HAP-1 (cell line): ENCODE measurements around the gene COPE.

Experiments
- DNase-seq, 2 experiments: peaks; one replicate each; pipeline ENCODE4 v3.0.0-alpha.2; 2016 to 2020; ENCODE audit warnings: low spot score in 2 of 2
- H3K27me3 ChIP-seq: fragments of 250-450 bp; sonication (Bioruptor Pico); 2 replicates; pipeline ENCODE4 v1.5.1; 2020; ENCODE audit warnings: low read depth, mild to moderate bottlenecking, moderate library complexity
- H3K36me3 ChIP-seq: fragments of 250-450 bp; sonication (Bioruptor Pico); replicated peaks from 2 replicates; pipeline ENCODE4 v1.5.1; 2020; ENCODE audit warnings: mild to moderate bottlenecking
- H3K4me1 ChIP-seq: fragments of 250-450 bp; sonication (Bioruptor Pico); 2 replicates; pipeline ENCODE4 v1.5.1; 2020; ENCODE audit warnings: mild to moderate bottlenecking
- H3K4me3 ChIP-seq: fragments of 250-450 bp; sonication (Bioruptor Pico); 2 replicates; pipeline ENCODE4 v1.5.1; 2020; ENCODE audit warnings: mild to moderate bottlenecking, moderate library complexity
- H3K9me3 ChIP-seq: fragments of 250-450 bp; sonication (Bioruptor Pico); 2 replicates; pipeline ENCODE4 v1.5.1; 2020; ENCODE audit warnings: mild to moderate bottlenecking, moderate library complexity
- in situ Hi-C: fragments of 300-500 bp; cut with MboI; formaldehyde crosslinking; loops from 3 replicates; pipeline ENCODE4 v1.14.3; 2020; ENCODE audit warnings: low sequenced_read_pairs, inconsistent platforms, mixed read lengths

Gene COPE

GRCh38 chr19:18883526-18884304, 35.5 kb downstream of the COPE start:
- H3K27me3 ChIP-seq = no peaks in the 10 kb centered on the region
- DNase-seq = no peak
- no peak overlapping the region for H3K4me3 ChIP-seq
- in situ Hi-C loops = no loop called here
- no peaks in the 10 kb centered on the region for H3K9me3 ChIP-seq
- H3K4me1 ChIP-seq = no peaks in the 10 kb centered on the region
- peaks cover 9% of the 10 kb centered on the region; the same call in 1 of the 2 replicates for H3K36me3 ChIP-seq

- Histone ChIP-seq H3K27me3 (no peaks in the 10 kb centered on the region), H3K4me1 (no peaks in the 10 kb centered on the region), H3K4me3 (no peak overlapping the region), H3K9me3 (no peaks in the 10 kb centered on the region), H3K36me3 (peaks cover 14% of the 10 kb centered on the region)
- no peak for DNase-seq
- in situ Hi-C loops = no loop called here
Observed at GRCh38 chr19:18881491-18881890, 37.7 kb downstream of the COPE start.

GRCh38 chr19:18879579-18880373, 39.4 kb downstream of the COPE start:
- Histone ChIP-seq H3K36me3 (peaks cover 15% of the 10 kb centered on the region), H3K4me1 (no peaks in the 10 kb centered on the region), H3K27me3 (no peaks in the 10 kb centered on the region), H3K4me3 (no peak overlapping the region), H3K9me3 (no peaks in the 10 kb centered on the region)
- DNase-seq = peak in 1 of 2 experiments; percentile 78
- in situ Hi-C loops = no loop called here

- in situ Hi-C loops = no loop called here
- Histone ChIP-seq H3K27me3 (no peaks in the 10 kb centered on the region), H3K36me3 (peaks cover 15% of the 10 kb centered on the region), H3K9me3 (no peaks in the 10 kb centered on the region), H3K4me3 (no peak overlapping the region), H3K4me1 (no peaks in the 10 kb centered on the region)
- DNase-seq = no peak
Observed at GRCh38 chr19:18878858-18879578, 40.2 kb downstream of the COPE start.

- peaks cover 15% of the 10 kb centered on the region for H3K36me3 ChIP-seq
- in situ Hi-C loops = no loop called here
- no peaks in the 10 kb centered on the region for H3K4me1 ChIP-seq
- H3K4me3 ChIP-seq = no peak overlapping the region
- DNase-seq = no peak
- no peaks in the 10 kb centered on the region for H3K9me3 ChIP-seq
- no peaks in the 10 kb centered on the region for H3K27me3 ChIP-seq
Observed at GRCh38 chr19:18878058-18878797, 41.0 kb downstream of the COPE start.

GRCh38 chr19:18876865-18877264, 42.3 kb downstream of the COPE start:
- Histone ChIP-seq H3K4me3 (no peak overlapping the region), H3K4me1 (no peaks in the 10 kb centered on the region), H3K27me3 (no peaks in the 10 kb centered on the region), H3K36me3 (peaks cover 15% of the 10 kb centered on the region), H3K9me3 (no peaks in the 10 kb centered on the region)
- DNase-seq = no peak
- in situ Hi-C loops = no loop called here

GRCh38 chr19:18875726-18876125, 43.5 kb downstream of the COPE start:
- H3K27me3 ChIP-seq = no peaks in the 10 kb centered on the region
- no peak for DNase-seq
- no peaks in the 10 kb centered on the region for H3K4me1 ChIP-seq
- no peaks in the 10 kb centered on the region for H3K9me3 ChIP-seq
- in situ Hi-C loops = no loop called here
- peaks cover 12% of the 10 kb centered on the region for H3K36me3 ChIP-seq
- no peak overlapping the region for H3K4me3 ChIP-seq

- H3K9me3 ChIP-seq = no peaks in the 10 kb centered on the region
- peaks cover 20% of the 10 kb centered on the region for H3K36me3 ChIP-seq
- in situ Hi-C loops = no loop called here
- H3K27me3 ChIP-seq = no peaks in the 10 kb centered on the region
- DNase-seq = no peak
- no peaks in the 10 kb centered on the region for H3K4me1 ChIP-seq
- no peak overlapping the region for H3K4me3 ChIP-seq
Observed at GRCh38 chr19:18871543-18871942, 47.6 kb downstream of the COPE start.

GRCh38 chr19:18870531-18871172, 48.5 kb downstream of the COPE start:
- H3K36me3 ChIP-seq = peaks cover 25% of the 10 kb centered on the region
- in situ Hi-C loops = no loop called here
- H3K4me3 ChIP-seq = no peak overlapping the region
- no peaks in the 10 kb centered on the region for H3K4me1 ChIP-seq
- H3K9me3 ChIP-seq = no peaks in the 10 kb centered on the region
- DNase-seq = no peak
- no peaks in the 10 kb centered on the region for H3K27me3 ChIP-seq

- Histone ChIP-seq H3K9me3 (no peaks in the 10 kb centered on the region), H3K27me3 (no peaks in the 10 kb centered on the region), H3K4me1 (no peaks in the 10 kb centered on the region), H3K4me3 (no peak overlapping the region), H3K36me3 (peaks cover 31% of the 10 kb centered on the region)
- peak in 1 of 2 experiments; percentile 36 for DNase-seq
- in situ Hi-C loops = no loop called here
Observed at GRCh38 chr19:18869781-18870530, 49.2 kb downstream of the COPE start.

- no peaks in the 10 kb centered on the region for H3K9me3 ChIP-seq
- no peaks in the 10 kb centered on the region for H3K27me3 ChIP-seq
- no peak for DNase-seq
- H3K4me3 ChIP-seq = no peak overlapping the region
- in situ Hi-C loops = no loop called here
- no peaks in the 10 kb centered on the region for H3K4me1 ChIP-seq
- H3K36me3 ChIP-seq = peaks cover 33% of the 10 kb centered on the region
Observed at GRCh38 chr19:18869023-18869618, 50.1 kb downstream of the COPE start.

GRCh38 chr19:18868380-18869022, 50.7 kb downstream of the COPE start:
- H3K4me1 ChIP-seq = no peaks in the 10 kb centered on the region
- H3K4me3 ChIP-seq = no peak overlapping the region
- in situ Hi-C loops = no loop called here
- no peaks in the 10 kb centered on the region for H3K9me3 ChIP-seq
- no peak for DNase-seq
- H3K36me3 ChIP-seq = peaks cover 40% of the 10 kb centered on the region
- no peaks in the 10 kb centered on the region for H3K27me3 ChIP-seq
